ENCODE results near the gene LMF1.

The LMF1 gene

GRCh38 chr16:919658-920050, 51.1 kb downstream of the LMF1 start:
- Histone ChIP-seq H3K9ac (ENCODE audit: low read length in 5 of 5) (no peak overlapping the region), H3K27me3 (ENCODE audit: control insufficient read depth in 5 of 5, insufficient read depth in 4 of 5, low read length in 5 of 5) (no peaks in the 10 kb centered on the region), H3K36me3 (ENCODE audit: control insufficient read depth in 5 of 5, insufficient read depth in 5 of 5, low read length in 5 of 5) (peaks cover 0 to 16% (median 7%) of the 10 kb centered on the region in 5 donors), H3K4me3 (ENCODE audit: low read depth in 1 of 5, low read length in 5 of 5) (no peak overlapping the region), H3K9me3 (ENCODE audit: control insufficient read depth in 5 of 5, low read length in 5 of 5) (peaks cover 0 to 6% (median 0%) of the 10 kb centered on the region in 5 donors), H3K27ac (ENCODE audit: low read depth, low read length) (no peak overlapping the region), H3K4me1 (ENCODE audit: control insufficient read depth in 5 of 5, insufficient read depth in 5 of 5, low read length in 5 of 5) (peaks cover 0 to 19% (median 15%) of the 10 kb centered on the region in 5 donors)

- H3K4me1 ChIP-seq (ENCODE audit: control insufficient read depth in 5 of 5, insufficient read depth in 5 of 5, low read length in 5 of 5): peaks cover 0 to 19% (median 15%) of the 10 kb centered on the region in 5 donors
- no peaks in the 10 kb centered on the region for H3K27me3 ChIP-seq (ENCODE audit: control insufficient read depth in 5 of 5, insufficient read depth in 4 of 5, low read length in 5 of 5)
- H3K9ac ChIP-seq (ENCODE audit: low read length in 5 of 5): no peak overlapping the region
- H3K36me3 ChIP-seq (ENCODE audit: control insufficient read depth in 5 of 5, insufficient read depth in 5 of 5, low read length in 5 of 5): peaks cover 0 to 16% (median 7%) of the 10 kb centered on the region in 5 donors
- no peak overlapping the region for H3K4me3 ChIP-seq (ENCODE audit: low read depth in 1 of 5, low read length in 5 of 5)
- no peak overlapping the region for H3K27ac ChIP-seq (ENCODE audit: low read depth, low read length)
- peaks cover 0 to 6% (median 0%) of the 10 kb centered on the region in 5 donors for H3K9me3 ChIP-seq (ENCODE audit: control insufficient read depth in 5 of 5, low read length in 5 of 5)
Measured at GRCh38 chr16:918741-919657, 51.8 kb downstream of the LMF1 start.

GRCh38 chr16:918068-918467, 52.7 kb downstream of the LMF1 start:
- Histone ChIP-seq H3K4me3 (ENCODE audit: low read depth in 1 of 5, low read length in 5 of 5) (no peak overlapping the region), H3K4me1 (ENCODE audit: control insufficient read depth in 5 of 5, insufficient read depth in 5 of 5, low read length in 5 of 5) (peaks cover 0 to 19% (median 15%) of the 10 kb centered on the region in 5 donors), H3K27ac (ENCODE audit: low read depth, low read length) (no peak overlapping the region), H3K36me3 (ENCODE audit: control insufficient read depth in 5 of 5, insufficient read depth in 5 of 5, low read length in 5 of 5) (peaks cover 0 to 11% (median 4%) of the 10 kb centered on the region in 5 donors), H3K27me3 (ENCODE audit: control insufficient read depth in 5 of 5, insufficient read depth in 4 of 5, low read length in 5 of 5) (no peaks in the 10 kb centered on the region), H3K9ac (ENCODE audit: low read length in 5 of 5) (no peak overlapping the region), H3K9me3 (ENCODE audit: control insufficient read depth in 5 of 5, low read length in 5 of 5) (peaks cover 0 to 1% (median 0%) of the 10 kb centered on the region in 5 donors)

GRCh38 chr16:917591-918061, 53.2 kb downstream of the LMF1 start:
- Histone ChIP-seq H3K9me3 (ENCODE audit: control insufficient read depth in 5 of 5, low read length in 5 of 5) (no peaks in the 10 kb centered on the region), H3K4me1 (ENCODE audit: control insufficient read depth in 5 of 5, insufficient read depth in 5 of 5, low read length in 5 of 5) (peaks cover 0 to 19% (median 15%) of the 10 kb centered on the region in 5 donors), H3K36me3 (ENCODE audit: control insufficient read depth in 5 of 5, insufficient read depth in 5 of 5, low read length in 5 of 5) (peaks cover 0 to 13% (median 6%) of the 10 kb centered on the region in 5 donors), H3K27me3 (ENCODE audit: control insufficient read depth in 5 of 5, insufficient read depth in 4 of 5, low read length in 5 of 5) (no peaks in the 10 kb centered on the region), H3K9ac (ENCODE audit: low read length in 5 of 5) (no peak overlapping the region), H3K4me3 (ENCODE audit: low read depth in 1 of 5, low read length in 5 of 5) (no peak overlapping the region), H3K27ac (ENCODE audit: low read depth, low read length) (no peak overlapping the region)

- peaks cover 0 to 14% (median 7%) of the 10 kb centered on the region in 5 donors for H3K36me3 ChIP-seq (ENCODE audit: control insufficient read depth in 5 of 5, insufficient read depth in 5 of 5, low read length in 5 of 5)
- H3K9me3 ChIP-seq (ENCODE audit: control insufficient read depth in 5 of 5, low read length in 5 of 5): no peaks in the 10 kb centered on the region
- no peak overlapping the region for H3K9ac ChIP-seq (ENCODE audit: low read length in 5 of 5)
- no peaks in the 10 kb centered on the region for H3K27me3 ChIP-seq (ENCODE audit: control insufficient read depth in 5 of 5, insufficient read depth in 4 of 5, low read length in 5 of 5)
- no peak overlapping the region for H3K27ac ChIP-seq (ENCODE audit: low read depth, low read length)
- H3K4me3 ChIP-seq (ENCODE audit: low read depth in 1 of 5, low read length in 5 of 5): no peak overlapping the region
- H3K4me1 ChIP-seq (ENCODE audit: control insufficient read depth in 5 of 5, insufficient read depth in 5 of 5, low read length in 5 of 5): peaks cover 0 to 18% (median 15%) of the 10 kb centered on the region in 5 donors
Measured at GRCh38 chr16:916035-916799, 54.6 kb downstream of the LMF1 start.

- no peak overlapping the region for H3K27ac ChIP-seq (ENCODE audit: low read depth, low read length)
Measured at GRCh38 chr16:915546-915945, 55.2 kb downstream of the LMF1 start.

GRCh38 chr16:914440-914839, 56.3 kb downstream of the LMF1 start:
- H3K36me3 ChIP-seq (ENCODE audit: control insufficient read depth in 5 of 5, insufficient read depth in 5 of 5, low read length in 5 of 5): peaks cover 0 to 29% (median 21%) of the 10 kb centered on the region in 5 donors
- H3K9ac ChIP-seq (ENCODE audit: low read length in 5 of 5): no peak overlapping the region
- H3K9me3 ChIP-seq (ENCODE audit: control insufficient read depth in 5 of 5, low read length in 5 of 5): no peaks in the 10 kb centered on the region
- H3K4me3 ChIP-seq (ENCODE audit: low read depth in 1 of 5, low read length in 5 of 5): no peak overlapping the region
- H3K27me3 ChIP-seq (ENCODE audit: control insufficient read depth in 5 of 5, insufficient read depth in 4 of 5, low read length in 5 of 5): no peaks in the 10 kb centered on the region
- H3K4me1 ChIP-seq (ENCODE audit: control insufficient read depth in 5 of 5, insufficient read depth in 5 of 5, low read length in 5 of 5): peaks cover 0 to under 1% (median 0%) of the 10 kb centered on the region in 5 donors
- H3K27ac ChIP-seq (ENCODE audit: low read depth, low read length): no peak overlapping the region

More at GRCh38 chr16:915546-915945, 55.2 kb downstream of the LMF1 start:
- Histone ChIP-seq H3K4me1 (ENCODE audit: control insufficient read depth in 5 of 5, insufficient read depth in 5 of 5, low read length in 5 of 5) (peaks cover 0 to 12% (median 8%) of the 10 kb centered on the region in 5 donors), H3K36me3 (ENCODE audit: control insufficient read depth in 5 of 5, insufficient read depth in 5 of 5, low read length in 5 of 5) (peaks cover 0 to 21% (median 10%) of the 10 kb centered on the region in 5 donors), H3K27me3 (ENCODE audit: control insufficient read depth in 5 of 5, insufficient read depth in 4 of 5, low read length in 5 of 5) (no peaks in the 10 kb centered on the region), H3K9ac (ENCODE audit: low read length in 5 of 5) (no peak overlapping the region), H3K9me3 (ENCODE audit: control insufficient read depth in 5 of 5, low read length in 5 of 5) (no peaks in the 10 kb centered on the region), H3K4me3 (ENCODE audit: low read depth in 1 of 5, low read length in 5 of 5) (no peak overlapping the region)

GRCh38 chr16:913817-914439, 56.9 kb downstream of the LMF1 start:
- no peak overlapping the region for H3K9ac ChIP-seq (ENCODE audit: low read length in 5 of 5)
- no peaks in the 10 kb centered on the region for H3K4me1 ChIP-seq (ENCODE audit: control insufficient read depth in 5 of 5, insufficient read depth in 5 of 5, low read length in 5 of 5)
- no peak overlapping the region for H3K27ac ChIP-seq (ENCODE audit: low read depth, low read length)
- peaks cover 0 to 34% (median 26%) of the 10 kb centered on the region in 5 donors for H3K36me3 ChIP-seq (ENCODE audit: control insufficient read depth in 5 of 5, insufficient read depth in 5 of 5, low read length in 5 of 5)
- H3K4me3 ChIP-seq (ENCODE audit: low read depth in 1 of 5, low read length in 5 of 5): no peak overlapping the region
- no peaks in the 10 kb centered on the region for H3K27me3 ChIP-seq (ENCODE audit: control insufficient read depth in 5 of 5, insufficient read depth in 4 of 5, low read length in 5 of 5)
- no peaks in the 10 kb centered on the region for H3K9me3 ChIP-seq (ENCODE audit: control insufficient read depth in 5 of 5, low read length in 5 of 5)

GRCh38 chr16:912684-913613, 57.8 kb downstream of the LMF1 start:
- H3K4me3 ChIP-seq (ENCODE audit: low read depth in 1 of 5, low read length in 5 of 5): no peak overlapping the region
- no peaks in the 10 kb centered on the region for H3K9me3 ChIP-seq (ENCODE audit: control insufficient read depth in 5 of 5, low read length in 5 of 5)
- no peak overlapping the region for H3K9ac ChIP-seq (ENCODE audit: low read length in 5 of 5)
- no peak overlapping the region for H3K27ac ChIP-seq (ENCODE audit: low read depth, low read length)
- no peaks in the 10 kb centered on the region for H3K27me3 ChIP-seq (ENCODE audit: control insufficient read depth in 5 of 5, insufficient read depth in 4 of 5, low read length in 5 of 5)
- H3K36me3 ChIP-seq (ENCODE audit: control insufficient read depth in 5 of 5, insufficient read depth in 5 of 5, low read length in 5 of 5): peaks cover 0 to 41% (median 32%) of the 10 kb centered on the region in 5 donors
- no peaks in the 10 kb centered on the region for H3K4me1 ChIP-seq (ENCODE audit: control insufficient read depth in 5 of 5, insufficient read depth in 5 of 5, low read length in 5 of 5)

All from subcutaneous abdominal adipose tissue (tissue), 5 donors.